Astrocyte of the cerebellum (primary cell): ENCODE data around the gene PRKD2.
"Not testable (repeated sequence)": the region's sequence is repeated elsewhere in the genome, so short reads cannot be mapped to it uniquely, and the experiment has no call there.

Experiments used
- DNase-seq: peaks from one replicate; pipeline ENCODE4 v3.0.0-alpha.2; 2011; ENCODE audit warnings: low read depth
- H3K4me3 ChIP-seq: 2 replicates; pipeline ENCODE4 v1.5.1; 2011; ENCODE audit warnings: mild to moderate bottlenecking, low read depth, low read length, moderate library complexity
- in situ Hi-C: cut with HindIII; loops from 2 replicates; pipeline ENCODE4 v1.10.0; 2017; ENCODE audit warnings: low sequenced_read_pairs
- TF ChIP-seq, protein P1 (sequence below): IDR thresholded peaks from 2 replicates; pipeline ENCODE4 v1.5.1; 2012; ENCODE audit warnings: low read length, low read depth, moderate library complexity, mild to moderate bottlenecking; ENCODE audit errors: missing control alignments

The PRKD2 gene

DNA sequence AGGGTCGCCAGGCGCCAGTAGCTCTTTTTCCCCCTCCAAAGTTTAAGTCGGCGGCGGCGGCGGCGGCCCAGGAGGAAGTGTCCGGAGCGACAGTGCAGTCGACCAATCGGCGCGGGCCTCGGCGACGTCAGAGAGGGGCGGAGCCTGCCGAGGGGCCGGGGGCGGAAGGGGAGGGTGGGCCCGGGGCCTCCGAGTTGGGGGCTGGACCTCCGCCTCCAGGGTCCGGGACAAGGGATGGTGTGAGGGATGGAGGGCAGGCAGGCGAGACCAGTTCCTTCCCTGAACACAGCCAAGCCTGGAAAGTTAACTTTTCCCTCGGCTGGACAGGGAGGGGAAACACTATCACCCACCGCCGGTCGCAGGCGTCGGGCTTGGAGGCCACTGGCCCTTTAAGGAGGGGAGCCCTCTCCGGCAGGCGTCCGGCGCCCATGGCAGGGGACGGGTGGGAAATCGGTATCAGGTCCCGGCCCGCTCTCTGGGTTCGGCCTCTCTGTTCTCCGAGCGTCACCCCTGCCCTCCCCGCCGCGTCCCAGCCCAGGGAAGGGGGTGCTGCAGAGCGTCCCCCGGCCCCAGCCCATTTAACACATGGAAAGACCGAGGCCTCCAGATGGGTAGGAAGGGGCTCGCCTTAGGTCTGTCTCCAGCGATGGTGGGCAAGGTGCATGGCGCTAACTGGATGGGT, at the start of gene PRKD2:
Gene PRKD2 (minus strand): TSS at position 81 of the 682 bp plus-strand sequence. CDS start 744 bp downstream, outside the sequence.
- H3K4me3 ChIP-seq, result peak within 1 kb of the TSS; percentile 61
- peak; percentile 35 for DNase-seq
- TF ChIP-seq, protein P1, sequence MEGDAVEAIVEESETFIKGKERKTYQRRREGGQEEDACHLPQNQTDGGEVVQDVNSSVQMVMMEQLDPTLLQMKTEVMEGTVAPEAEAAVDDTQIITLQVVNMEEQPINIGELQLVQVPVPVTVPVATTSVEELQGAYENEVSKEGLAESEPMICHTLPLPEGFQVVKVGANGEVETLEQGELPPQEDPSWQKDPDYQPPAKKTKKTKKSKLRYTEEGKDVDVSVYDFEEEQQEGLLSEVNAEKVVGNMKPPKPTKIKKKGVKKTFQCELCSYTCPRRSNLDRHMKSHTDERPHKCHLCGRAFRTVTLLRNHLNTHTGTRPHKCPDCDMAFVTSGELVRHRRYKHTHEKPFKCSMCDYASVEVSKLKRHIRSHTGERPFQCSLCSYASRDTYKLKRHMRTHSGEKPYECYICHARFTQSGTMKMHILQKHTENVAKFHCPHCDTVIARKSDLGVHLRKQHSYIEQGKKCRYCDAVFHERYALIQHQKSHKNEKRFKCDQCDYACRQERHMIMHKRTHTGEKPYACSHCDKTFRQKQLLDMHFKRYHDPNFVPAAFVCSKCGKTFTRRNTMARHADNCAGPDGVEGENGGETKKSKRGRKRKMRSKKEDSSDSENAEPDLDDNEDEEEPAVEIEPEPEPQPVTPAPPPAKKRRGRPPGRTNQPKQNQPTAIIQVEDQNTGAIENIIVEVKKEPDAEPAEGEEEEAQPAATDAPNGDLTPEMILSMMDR, result no peak
- in situ Hi-C loops, result no loop called here

DNA sequence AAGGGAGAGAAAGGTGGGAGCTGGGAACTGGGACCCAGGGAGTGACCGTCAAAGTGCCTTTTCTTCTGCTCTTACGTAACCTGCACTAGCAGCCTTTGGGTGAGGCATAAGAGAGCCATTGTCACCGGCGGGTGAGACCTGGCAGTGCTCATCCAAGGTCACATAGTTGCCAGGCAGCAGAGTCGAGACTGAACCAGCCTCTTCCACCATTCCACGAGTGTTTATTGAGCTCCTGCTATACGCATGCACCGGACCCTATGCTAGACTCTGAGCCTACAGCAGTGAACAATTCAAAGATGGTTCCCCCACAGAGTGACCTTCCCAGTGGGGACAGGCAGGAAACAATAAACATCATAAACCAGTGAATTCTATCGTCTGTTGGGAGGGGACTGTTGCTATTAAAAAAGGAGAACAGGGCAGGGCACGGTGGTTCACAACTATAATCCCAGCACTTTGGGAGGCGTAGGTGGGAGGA, 47.9 kb upstream of the PRKD2 start:
- no peak for DNase-seq
- H3K4me3 ChIP-seq, result no peak overlapping the region
- TF ChIP-seq, protein P1, result no peak
- in situ Hi-C loops, result no loop called here

DNA sequence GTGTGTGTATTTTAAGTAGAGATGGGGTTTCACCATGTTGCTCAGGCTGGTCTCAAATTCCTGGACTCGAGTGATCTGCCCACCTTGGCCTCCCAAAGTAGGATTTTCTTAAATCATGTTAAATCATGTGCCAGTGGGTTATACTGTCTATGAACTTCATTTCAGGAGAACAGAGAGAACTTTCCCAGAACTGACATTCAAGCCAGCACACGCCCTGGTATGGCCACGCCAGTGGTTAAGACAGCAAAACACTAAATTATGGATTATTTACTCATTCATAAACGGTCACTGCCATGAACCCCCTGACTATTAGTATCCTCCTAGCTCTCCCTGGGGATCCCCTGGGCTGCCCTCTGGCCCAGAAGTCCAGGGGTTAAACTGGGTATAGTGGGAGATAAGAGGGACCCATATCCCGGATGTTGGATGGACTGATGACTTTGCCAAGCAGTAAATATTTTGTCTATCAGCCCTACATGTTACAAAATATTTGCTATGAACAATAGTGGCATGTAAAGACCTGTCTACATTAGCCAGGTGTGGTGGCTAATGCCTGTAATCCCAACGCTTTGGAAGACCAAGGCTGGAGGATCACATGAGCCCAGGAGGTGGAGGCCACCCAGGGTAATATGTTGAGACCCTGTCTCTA, 45.5 kb upstream of the PRKD2 start:
- TF ChIP-seq, protein P1, result no peak
- no peak for DNase-seq
- no peak overlapping the region for H3K4me3 ChIP-seq
- in situ Hi-C loops, result no loop called here

DNA sequence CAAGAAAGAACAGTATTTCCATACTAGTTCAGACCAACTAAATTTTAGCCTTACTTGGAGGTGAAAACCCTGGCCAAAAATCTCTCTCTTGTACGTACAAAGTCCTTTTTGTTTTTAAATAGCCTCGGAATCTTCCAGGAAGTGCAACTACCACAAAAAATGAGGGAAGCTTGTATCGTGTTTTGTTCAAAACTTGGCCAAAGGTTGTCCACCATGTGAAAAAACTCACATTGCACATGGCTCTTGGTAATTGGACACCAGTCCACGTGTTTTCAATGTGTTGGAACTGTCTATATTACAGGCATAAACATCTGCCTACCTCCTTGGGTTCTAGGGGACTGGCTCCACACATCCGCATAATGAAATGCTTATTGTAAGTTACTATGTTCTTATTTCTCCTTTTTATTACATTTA, 44.5 kb upstream of the PRKD2 start:
- in situ Hi-C loops, result no loop called here
- no peak overlapping the region for H3K4me3 ChIP-seq
- DNase-seq, result no peak
- TF ChIP-seq, protein P1, result no peak

DNA sequence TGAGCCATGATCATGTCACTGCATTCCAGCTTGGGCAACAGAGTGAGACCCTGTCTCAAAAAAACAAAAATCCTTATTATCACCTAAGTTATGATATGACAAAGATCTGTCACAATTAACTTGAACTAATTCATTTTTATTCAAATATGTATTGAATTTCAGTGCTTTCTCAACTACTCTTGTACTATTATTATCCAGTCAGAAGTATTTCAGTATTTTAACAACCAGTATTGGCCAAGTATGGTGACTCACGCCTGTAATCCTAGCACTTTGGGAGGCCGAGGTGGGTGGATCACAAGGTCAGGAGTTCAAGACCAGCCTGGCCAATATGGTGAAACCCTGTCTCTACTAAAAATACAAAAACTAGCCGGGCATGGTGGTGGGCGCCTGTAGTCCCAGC, 44.0 kb upstream of the PRKD2 start:
- H3K4me3 ChIP-seq, DNase-seq, in situ Hi-C loops: not testable (repeated sequence)

DNA sequence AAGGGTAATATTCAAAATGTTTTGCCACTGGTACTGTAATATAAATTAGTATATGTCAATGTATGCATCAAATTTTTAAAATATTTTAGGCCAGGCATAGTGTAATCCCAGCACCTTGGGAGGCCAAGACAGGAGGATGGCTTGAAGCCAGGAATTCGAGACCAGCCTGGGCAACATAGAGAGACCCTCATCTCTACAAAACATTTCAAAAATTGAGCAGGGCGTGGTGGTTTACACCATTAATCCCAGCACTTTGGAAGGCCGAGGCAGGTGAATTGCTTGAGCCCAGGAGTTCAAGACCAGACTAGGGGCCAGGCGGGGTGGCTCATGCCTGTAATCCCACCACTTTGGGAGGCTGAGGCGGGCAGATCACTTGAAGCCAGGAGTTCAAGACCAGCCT, 43.4 kb upstream of the PRKD2 start:
- in situ Hi-C loops, result no loop called here
- TF ChIP-seq, protein P1, result no peak
- DNase-seq, result no peak
- H3K4me3 ChIP-seq, result no peak overlapping the region

DNA sequence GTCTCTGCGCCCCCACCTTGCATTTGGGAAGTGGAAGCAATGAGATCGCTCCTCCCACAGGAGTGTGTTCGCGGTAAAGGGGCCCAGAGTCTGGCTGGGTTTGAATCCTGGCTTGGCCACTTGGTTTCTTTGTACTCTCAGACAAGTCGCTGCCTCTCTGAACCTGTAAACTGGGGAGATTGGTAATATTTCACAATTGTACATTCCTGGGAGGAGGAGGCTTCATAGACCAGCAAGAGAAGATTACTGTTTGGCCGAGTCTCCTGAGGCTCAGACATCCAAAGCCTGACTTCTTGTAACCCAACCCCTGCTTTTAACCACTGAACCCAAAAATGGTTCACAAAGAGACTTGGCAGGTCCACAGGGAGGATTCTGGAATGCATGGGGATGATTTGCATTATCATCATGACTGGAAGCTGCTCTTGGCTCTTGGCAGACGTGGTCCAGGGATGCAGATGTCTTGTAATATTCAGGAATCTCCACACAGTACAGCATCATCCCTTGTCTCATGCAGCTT, 43.0 kb upstream of the PRKD2 start:
- DNase-seq, result peak; percentile 49
- TF ChIP-seq, protein P1, result no peak
- in situ Hi-C loops, result loop anchor here (5.0 kb wide), 1 partner anchor 47 kb away; no protein-coding TSS in a partner anchor
- H3K4me3 ChIP-seq, result no peak overlapping the region
